NCI-H187 treated with DMSO at 0.1 percent for 48 hours (cell line): Measurements from ENCODE around the gene PRMT5.

Experiments
- DNase-seq: peaks from one replicate; lab custom pipeline; 2025; lab: John Stamatoyannopoulos, UW

PRMT5 gene

GRCh38 chr14:22897357-22897756 lies 31.8 kb downstream of the PRMT5 start:
- DNase-seq: no peak

DNA sequence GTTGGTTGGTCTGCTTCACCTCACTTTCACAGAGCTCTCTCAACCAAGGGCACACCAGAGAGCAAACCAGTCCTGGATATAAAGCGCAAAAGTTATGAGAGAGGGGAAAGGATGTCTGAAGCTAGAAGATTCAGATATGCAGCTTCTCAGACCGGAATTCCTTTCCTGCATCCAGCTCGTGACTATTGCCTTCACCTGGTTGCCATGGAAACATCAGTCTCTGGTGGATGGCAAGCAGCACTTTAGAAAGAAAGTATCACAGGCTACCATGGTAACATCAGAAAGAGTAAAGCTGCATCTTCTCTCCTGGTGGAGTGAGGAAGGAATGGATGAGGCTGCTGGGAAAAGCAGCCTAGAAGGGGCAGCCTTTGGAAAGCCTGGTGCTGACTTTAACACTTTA lies 32.4 kb downstream of the PRMT5 start:
- no peak for DNase-seq

GRCh38 chr14:22896356-22896755 lies 32.8 kb downstream of the PRMT5 start:
- DNase-seq: no peak

- no peak for DNase-seq
Measured at GRCh38 chr14:22895402-22895801, 33.8 kb downstream of the PRMT5 start.

DNA sequence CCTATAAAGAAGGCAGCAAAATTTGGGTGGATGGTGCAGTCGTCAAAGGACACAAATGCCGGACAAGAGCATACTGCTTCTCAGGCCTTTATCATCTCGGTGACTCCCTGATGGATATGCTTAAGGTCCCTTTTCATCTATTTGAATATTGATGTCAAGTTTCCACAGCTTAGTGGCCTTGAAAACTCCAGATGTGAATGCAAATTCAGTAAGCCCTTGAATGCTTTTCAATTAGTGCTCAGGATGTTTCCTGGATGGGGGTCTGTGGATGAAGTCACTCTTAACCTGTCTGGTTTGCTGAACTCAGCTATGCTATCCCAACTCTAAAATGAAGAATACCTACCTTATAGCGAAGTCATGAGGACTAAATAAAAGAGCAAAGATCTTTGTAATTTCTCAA lies 35.5 kb downstream of the PRMT5 start:
- DNase-seq: no peak

DNA sequence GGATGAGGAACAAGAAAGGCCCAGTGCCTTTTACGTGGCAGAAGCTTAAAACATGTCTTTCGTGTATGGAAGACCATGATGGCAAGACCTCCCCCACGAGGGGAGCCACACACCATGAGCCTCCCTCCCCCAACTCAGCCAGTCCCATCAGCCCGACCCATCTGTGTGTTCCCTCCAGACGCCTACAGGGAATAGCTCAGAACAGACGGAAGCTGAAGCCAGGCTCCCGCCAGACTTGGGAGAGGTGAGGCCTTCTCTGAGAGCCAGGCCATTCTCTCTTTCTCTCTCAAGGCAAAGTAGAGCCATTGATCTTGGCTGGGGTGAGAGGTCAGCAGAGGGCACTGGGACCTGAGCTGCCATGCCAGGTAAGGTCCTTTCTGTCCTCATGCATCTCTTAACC lies 36.7 kb downstream of the PRMT5 start:
- no peak for DNase-seq

DNA sequence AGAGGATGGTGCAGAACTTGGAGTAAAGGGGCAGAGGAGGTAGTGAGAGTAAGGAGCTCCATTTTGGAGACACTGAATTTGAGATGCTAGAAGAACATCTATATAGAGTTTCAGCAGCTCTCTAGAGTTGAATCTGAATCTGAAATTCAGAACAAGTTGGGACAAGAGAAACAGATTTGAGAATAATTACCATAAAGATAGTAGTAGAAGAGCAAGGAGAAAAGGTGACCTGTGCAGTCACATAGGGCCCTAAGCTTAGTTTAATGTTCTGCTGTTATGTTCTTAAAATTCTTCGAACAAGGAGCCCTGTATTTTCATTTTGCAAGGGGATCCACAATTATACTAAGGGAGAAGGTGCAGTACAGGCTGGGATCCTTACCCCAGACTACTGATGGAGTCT lies 38.8 kb downstream of the PRMT5 start:
- DNase-seq: no peak

GRCh38 chr14:22888662-22889061 lies 40.5 kb downstream of the PRMT5 start:
- DNase-seq: no peak

DNA sequence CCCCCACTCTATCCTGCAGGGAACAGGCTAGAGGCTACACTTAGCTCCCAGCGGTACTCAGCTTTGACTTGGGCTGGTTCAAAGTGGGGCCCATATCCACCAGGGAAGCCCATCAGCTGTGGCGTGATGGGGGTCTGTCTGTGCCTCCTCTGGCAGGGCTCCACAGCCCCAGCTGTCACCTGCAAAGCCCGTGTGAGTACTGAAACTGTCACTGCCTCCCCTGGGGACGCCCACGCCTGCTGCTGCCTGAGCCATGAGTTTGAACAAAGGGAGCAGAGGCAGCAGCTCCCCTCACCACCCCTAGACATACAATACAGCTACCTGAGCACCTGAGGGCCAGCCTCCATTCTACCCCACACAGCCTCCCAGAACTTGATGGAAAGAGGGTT lies 41.2 kb downstream of the PRMT5 start:
- DNase-seq: no peak

GRCh38 chr14:22887260-22887989 lies 41.8 kb downstream of the PRMT5 start:
- DNase-seq: peak; percentile 93

- no peak for DNase-seq
Measured at GRCh38 chr14:22886500-22887259, 42.5 kb downstream of the PRMT5 start.

GRCh38 chr14:22885975-22886374 lies 43.2 kb downstream of the PRMT5 start:
- no peak for DNase-seq

DNA sequence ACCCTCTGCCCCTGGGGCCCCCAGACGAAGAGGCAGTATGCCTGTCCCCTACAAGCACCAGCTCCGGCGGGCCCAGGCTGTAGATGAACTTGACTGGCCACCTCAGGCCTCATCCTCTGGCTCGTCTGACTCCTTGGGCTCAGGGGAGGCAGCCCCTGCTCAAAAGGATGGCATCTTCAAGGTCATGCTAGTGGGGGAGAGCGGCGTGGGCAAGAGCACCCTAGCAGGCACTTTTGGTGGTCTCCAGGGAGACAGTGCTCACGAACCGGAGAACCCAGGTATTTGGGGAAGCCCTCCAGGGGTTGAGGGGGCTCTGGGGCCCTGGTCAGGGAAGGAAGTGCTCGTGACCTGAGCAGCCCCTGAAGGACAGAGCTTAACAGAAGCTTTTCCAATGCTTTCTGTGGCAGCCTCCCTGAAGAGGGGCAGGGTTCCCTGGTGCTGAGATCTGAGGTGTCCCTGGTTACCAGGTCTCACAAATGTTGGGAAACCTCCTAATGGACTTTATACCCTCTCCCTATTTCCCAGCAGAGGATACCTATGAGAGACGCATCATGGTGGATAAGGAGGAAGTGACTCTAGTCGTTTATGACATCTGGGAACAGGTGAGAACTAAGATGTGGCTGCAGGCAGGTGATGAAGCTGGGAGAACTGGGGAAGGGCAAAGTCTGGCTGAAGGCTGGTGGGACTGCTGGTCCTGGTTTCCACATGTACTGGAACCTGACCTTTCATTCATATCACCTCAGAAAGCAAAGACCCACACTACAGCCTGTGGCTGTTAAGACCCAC lies 44.2 kb downstream of the PRMT5 start:
- no peak for DNase-seq

DNA sequence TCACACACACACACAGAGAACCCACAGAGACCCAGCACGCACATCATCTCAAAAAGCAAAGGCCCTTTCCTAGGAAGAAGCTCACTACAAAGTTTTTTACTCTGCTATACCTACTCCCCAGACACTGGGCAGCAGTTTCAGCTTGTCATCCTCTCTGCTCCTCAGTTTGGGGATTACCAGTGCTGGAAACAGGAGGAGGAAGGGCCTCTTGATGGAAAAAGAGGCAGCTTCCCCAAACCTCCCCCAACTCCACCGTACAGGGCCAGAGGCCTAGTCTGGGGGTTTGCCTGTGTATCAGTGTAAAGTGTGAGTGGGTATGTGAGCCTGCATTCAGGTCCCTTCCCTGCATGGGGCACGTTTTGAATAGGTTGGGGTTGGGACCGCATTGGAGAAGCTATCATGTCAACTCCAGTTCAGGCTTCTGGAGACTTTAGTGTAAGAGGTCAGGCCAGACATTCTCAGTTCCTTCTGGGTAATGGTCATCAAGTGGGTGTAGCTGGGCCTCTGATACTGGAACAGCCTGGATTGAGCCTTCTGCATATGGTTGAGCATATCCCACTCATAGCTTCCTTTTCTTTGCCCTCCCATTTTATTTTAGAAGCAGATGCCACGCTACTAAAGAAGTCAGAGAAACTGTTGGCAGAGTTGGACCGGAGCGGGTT lies 45.0 kb downstream of the PRMT5 start:
- no peak for DNase-seq

DNA sequence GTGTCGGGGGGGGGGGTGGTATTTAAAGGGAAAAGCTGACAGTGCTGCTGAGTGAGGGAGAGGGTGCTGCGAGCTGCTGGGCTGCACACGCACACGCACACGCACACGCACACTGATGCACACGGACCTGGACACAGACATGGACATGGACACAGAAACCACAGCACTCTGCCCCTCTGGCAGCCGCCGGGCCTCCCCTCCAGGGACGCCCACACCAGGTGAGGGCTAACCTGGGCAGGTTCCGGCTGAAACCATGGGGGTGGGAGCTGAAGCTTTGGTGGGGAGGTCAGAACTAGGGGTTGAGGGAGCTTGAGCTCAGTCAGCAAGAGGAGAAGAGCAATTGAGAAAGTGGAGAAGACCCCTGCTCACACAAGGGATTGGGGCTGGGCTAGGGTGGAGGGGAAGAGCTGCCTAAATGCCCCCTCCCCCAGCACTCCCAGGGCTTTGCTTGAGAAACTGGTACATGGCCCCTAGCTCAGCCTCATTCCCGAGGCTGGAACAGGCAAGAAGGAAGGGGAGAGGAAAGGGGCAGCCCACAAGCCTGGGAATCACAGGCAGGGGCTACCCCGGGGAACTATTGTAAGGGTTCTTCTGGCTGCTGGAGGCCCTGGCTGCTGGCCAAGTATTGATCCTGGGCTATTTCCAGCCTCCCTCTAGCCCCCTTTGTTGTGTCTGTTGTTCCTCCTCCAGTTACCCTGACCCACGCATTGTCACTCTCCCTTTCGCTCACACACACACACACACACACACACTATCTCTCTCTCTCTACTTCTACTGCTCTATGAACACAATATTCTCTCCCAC lies 45.8 kb downstream of the PRMT5 start, which contains the start of gene REM2:
TSS of gene REM2 (plus strand) at position 50 of the 804 bp plus-strand sequence. CDS start at position 116, 66 bp downstream.
- no peak for DNase-seq

- DNase-seq: peak; percentile 19
Measured at GRCh38 chr14:22882529-22883172, 46.5 kb downstream of the PRMT5 start.

GRCh38 chr14:22882064-22882463 lies 47.1 kb downstream of the PRMT5 start:
- DNase-seq: no peak

DNA sequence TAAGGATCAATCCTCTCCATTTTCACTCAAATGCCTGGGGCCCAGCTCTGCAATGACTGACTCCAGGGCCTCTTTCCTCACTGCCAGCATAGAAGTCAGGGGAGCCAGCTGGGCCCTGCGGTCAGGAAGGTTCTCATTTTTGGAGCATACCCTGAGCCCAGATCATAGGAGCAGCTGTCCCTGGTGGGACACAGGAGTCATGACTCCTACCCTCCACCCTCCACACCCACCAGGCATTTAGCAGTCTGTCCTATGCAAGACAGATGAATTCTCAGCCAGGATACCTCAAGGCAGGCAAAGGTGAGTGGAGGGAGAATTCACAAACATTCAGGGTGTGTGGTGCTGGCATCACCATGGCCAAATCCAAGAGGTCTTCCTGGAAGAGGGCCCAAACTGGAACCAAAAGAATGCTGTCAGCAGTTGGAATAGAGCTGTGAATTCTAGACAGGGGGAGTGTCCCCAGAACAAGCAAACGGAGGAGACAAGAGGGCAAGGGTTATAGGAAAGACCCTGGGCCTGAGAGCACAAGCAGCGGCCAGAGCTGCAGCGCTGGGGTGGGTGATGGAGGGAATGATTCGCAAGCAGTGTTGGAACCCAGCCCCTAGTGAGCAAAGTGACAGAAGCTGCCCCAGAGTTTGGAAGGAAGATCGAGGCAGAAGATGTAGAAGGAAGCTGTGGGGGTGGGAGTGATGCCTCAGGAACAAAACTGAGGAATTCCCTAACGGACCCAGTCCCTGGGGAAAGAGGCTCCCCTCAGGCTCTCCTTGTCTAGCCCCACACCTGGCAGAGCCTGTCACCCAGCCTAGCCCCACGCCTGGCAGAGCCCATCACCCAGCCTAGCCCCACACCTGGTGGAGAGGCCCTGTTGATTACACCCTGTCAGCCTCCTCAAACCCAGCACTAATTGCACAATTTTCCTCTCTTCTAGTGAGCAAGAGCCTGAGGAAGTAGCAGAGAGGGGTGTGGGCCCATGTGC lies 50.6 kb downstream of the PRMT5 start:
- DNase-seq: no peak

DNA sequence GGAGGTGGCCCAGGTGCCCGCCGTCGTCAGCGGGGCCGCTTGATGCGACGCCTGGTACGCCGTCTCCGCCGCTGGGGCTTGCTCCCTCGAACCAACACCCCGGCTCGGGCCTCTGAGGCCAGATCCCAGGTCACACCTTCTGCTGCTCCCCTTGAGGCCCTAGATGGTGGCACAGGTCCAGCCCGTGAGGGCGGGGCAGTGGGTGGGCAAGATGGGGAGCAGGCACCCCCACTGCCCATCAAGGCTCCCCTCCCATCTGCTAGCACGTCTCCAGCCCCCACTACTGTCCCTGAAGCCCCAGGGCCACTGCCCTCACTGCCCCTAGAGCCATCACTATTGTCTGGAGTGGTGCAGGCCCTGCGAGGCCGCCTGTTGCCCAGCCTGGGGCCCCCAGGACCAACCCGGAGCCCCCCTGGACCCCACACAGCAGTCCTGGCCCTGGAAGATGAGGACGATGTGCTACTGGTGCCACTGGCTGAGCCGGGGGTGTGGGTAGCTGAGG lies 52.1 kb downstream of the PRMT5 start:
- DNase-seq: no peak
